HEK293 (cell line): ENCODE measurements around the gene FOXO6.

ENCODE experiments used
- CTCF ChIA-PET: fragments of 350-600 bp; formaldehyde crosslinking; extraction: SDS; loops from one replicate; lab custom pipeline; 2021; ENCODE audit warnings: antibody characterized with exemption; lab: Yijun Ruan, JAX
- POLR2A ChIA-PET: fragments of 300-600 bp; formaldehyde crosslinking; extraction: SDS; loops from one replicate; lab custom pipeline; 2020; ENCODE audit warnings: antibody characterized with exemption, inconsistent platforms; lab: Yijun Ruan, JAX
- H3K27ac ChIP-seq: fragments of 200-500 bp; sonication (Bioruptor generic); 2 replicates; pipeline ENCODE4 v1.5.1; 2014; ENCODE audit warnings: low read depth, low read length, control low read depth, inconsistent platforms; ENCODE audit errors: extremely low read depth
- H3K36me3 ChIP-seq, 2 experiments: fragments of 200-500 bp in 1 of 2; sonication (Bioruptor generic) in 1 of 2; 1 replicate in 1 of 2; 2 replicates in 1 of 2; pipeline ENCODE4 v1.5.1; 2014 to 2017; ENCODE audit warnings: inconsistent platforms in 2 of 2, low read length in 2 of 2; ENCODE audit not compliant: control insufficient read depth in 2 of 2, insufficient read depth in 1 of 2
- H3K4me1 ChIP-seq: fragments of 200-500 bp; sonication (Bioruptor generic); 2 replicates; pipeline ENCODE4 v1.5.1; 2014; ENCODE audit warnings: mild to moderate bottlenecking, low read length, inconsistent platforms; ENCODE audit not compliant: control insufficient read depth, insufficient read depth
- H3K4me3 ChIP-seq: 2 replicates; pipeline ENCODE4 v1.5.1; 2011; ENCODE audit warnings: low read depth, mild to moderate bottlenecking, control low read depth, low read length, moderate library complexity
- H3K9me3 ChIP-seq: fragments of 200-500 bp; sonication (Bioruptor generic); 2 replicates; pipeline ENCODE4 v1.5.1; 2014; ENCODE audit warnings: low read depth, low read length, inconsistent platforms; ENCODE audit not compliant: control insufficient read depth, insufficient read depth
- FEZF1 ChIP-seq: fragments of 450-650 bp; formaldehyde crosslinking; IDR thresholded peaks from 2 replicates; pipeline ENCODE4 v1.5.1; 2016; ENCODE audit warnings: missing biosample characterization, missing genetic modification characterization
- MEIS1 ChIP-seq: sonication (generic); formaldehyde crosslinking; IDR thresholded peaks from 2 replicates; pipeline ENCODE4 v1.8.1; 2022; ENCODE audit warnings: missing genetic modification reagents, mild to moderate bottlenecking, borderline replicate concordance
- PRDM2 ChIP-seq: fragments of 450-650 bp; formaldehyde crosslinking; IDR thresholded peaks from 2 replicates; pipeline ENCODE4 v1.5.1; 2016; ENCODE audit warnings: missing biosample characterization, missing genetic modification characterization, borderline replicate concordance
- PRDM4 ChIP-seq: fragments of 450-650 bp; formaldehyde crosslinking; IDR thresholded peaks from 2 replicates; pipeline ENCODE4 v1.5.1; 2017; ENCODE audit warnings: missing biosample characterization, missing genetic modification characterization
- REST ChIP-seq: fragments of 450-650 bp; formaldehyde crosslinking; IDR thresholded peaks from 2 replicates; pipeline ENCODE4 v1.5.1; 2016; ENCODE audit warnings: missing biosample characterization, missing genetic modification characterization
- SCRT1 ChIP-seq: fragments of 450-650 bp; formaldehyde crosslinking; IDR thresholded peaks from 2 replicates; pipeline ENCODE4 v1.5.1; 2016; ENCODE audit warnings: missing biosample characterization, missing genetic modification characterization, borderline replicate concordance
- SP7 ChIP-seq: fragments of 450-650 bp; formaldehyde crosslinking; IDR thresholded peaks from 2 replicates; pipeline ENCODE4 v1.5.1; 2016; ENCODE audit warnings: missing biosample characterization, missing genetic modification characterization
- ZBTB20 ChIP-seq: fragments of 450-650 bp; formaldehyde crosslinking; IDR thresholded peaks from 2 replicates; pipeline ENCODE4 v1.5.1; 2016; ENCODE audit warnings: missing biosample characterization, missing genetic modification characterization
- ZBTB48 ChIP-seq: fragments of 450-650 bp; formaldehyde crosslinking; IDR thresholded peaks from 2 replicates; pipeline ENCODE4 v1.5.1; 2016; ENCODE audit warnings: missing biosample characterization, missing genetic modification characterization
- ZBTB7A ChIP-seq: fragments of 450-650 bp; formaldehyde crosslinking; IDR thresholded peaks from 2 replicates; pipeline ENCODE4 v1.5.1; 2016; ENCODE audit warnings: low read depth, missing biosample characterization, missing genetic modification characterization
- ZFP3 ChIP-seq: fragments of 450-650 bp; formaldehyde crosslinking; IDR thresholded peaks from 2 replicates; pipeline ENCODE4 v1.5.1; 2016; ENCODE audit warnings: low read depth, missing biosample characterization, missing genetic modification characterization
- ZNF121 ChIP-seq: fragments of 450-650 bp; formaldehyde crosslinking; IDR thresholded peaks from 2 replicates; pipeline ENCODE4 v1.5.1; 2016; ENCODE audit warnings: missing biosample characterization, missing genetic modification characterization
- ZNF169 ChIP-seq: fragments of 450-650 bp; formaldehyde crosslinking; IDR thresholded peaks from 2 replicates; pipeline ENCODE4 v1.5.1; 2016; ENCODE audit warnings: missing biosample characterization, missing genetic modification characterization
- ZNF26 ChIP-seq: fragments of 450-650 bp; formaldehyde crosslinking; IDR thresholded peaks from 2 replicates; pipeline ENCODE4 v1.5.1; 2016; ENCODE audit warnings: missing biosample characterization, missing genetic modification characterization
- ZNF274 ChIP-seq, 2 experiments: fragments of 200-500 bp in 1 of 2; fragments of 450-650 bp in 1 of 2; sonication (Bioruptor generic) in 1 of 2; formaldehyde crosslinking in 1 of 2; IDR thresholded peaks; 2 replicates each; pipeline versions ENCODE4 v1.5.1 to v1.6.1; 2014 to 2016; ENCODE audit warnings: borderline replicate concordance in 1 of 2, inconsistent platforms in 1 of 2, low read length in 1 of 2, missing biosample characterization in 1 of 2, missing genetic modification characterization in 1 of 2
- ZNF350 ChIP-seq: fragments of 450-650 bp; formaldehyde crosslinking; IDR thresholded peaks from 2 replicates; pipeline ENCODE4 v1.5.0; 2017; ENCODE audit warnings: missing biosample characterization, mild to moderate bottlenecking, missing genetic modification characterization
- ZNF548 ChIP-seq: fragments of 450-650 bp; formaldehyde crosslinking; IDR thresholded peaks from 2 replicates; pipeline ENCODE4 v1.5.1; 2016; ENCODE audit warnings: missing biosample characterization, missing genetic modification characterization
- ZNF600 ChIP-seq: fragments of 450-650 bp; formaldehyde crosslinking; IDR thresholded peaks from 2 replicates; pipeline ENCODE4 v1.5.1; 2016; ENCODE audit warnings: missing biosample characterization, missing genetic modification characterization
- ZNF791 ChIP-seq: fragments of 450-650 bp; formaldehyde crosslinking; IDR thresholded peaks from 2 replicates; pipeline ENCODE4 v1.5.1; 2016; ENCODE audit warnings: missing biosample characterization, missing genetic modification characterization
- ZSCAN16 ChIP-seq: fragments of 450-650 bp; formaldehyde crosslinking; IDR thresholded peaks from 2 replicates; pipeline ENCODE4 v1.5.1; 2016; ENCODE audit warnings: missing biosample characterization, missing genetic modification characterization
- TF ChIP-seq, protein P1 (sequence below): fragments of 450-650 bp; formaldehyde crosslinking; IDR thresholded peaks from 2 replicates; pipeline ENCODE4 v1.5.1; 2017; ENCODE audit warnings: missing biosample characterization, mild to moderate bottlenecking, missing genetic modification characterization, moderate library complexity
- TF ChIP-seq, protein P2 (sequence below): fragments of 450-650 bp; formaldehyde crosslinking; IDR thresholded peaks from 2 replicates; pipeline ENCODE4 v1.5.1; 2017; ENCODE audit warnings: missing biosample characterization, missing genetic modification characterization

FOXO6 gene

GRCh38 chr1:41379738-41380130 is 18.5 kb downstream of the FOXO6 start:
- no peaks in the 10 kb centered on the region for H3K9me3 ChIP-seq
- H3K36me3 ChIP-seq = no peaks in the 10 kb centered on the region
- no peak overlapping the region for H3K4me3 ChIP-seq
- POLR2A ChIA-PET = no interaction called here
- CTCF ChIA-PET = interaction anchor here (0.7 to 0.8 kb wide), 2 partner anchors 22 to 38 kb away, joined by 3 read pairs; no protein-coding TSS in a partner anchor
- peaks cover 8% of the 10 kb centered on the region for H3K4me1 ChIP-seq
- no peak overlapping the region for H3K27ac ChIP-seq
- TF ChIP-seq SCRT1 (tag by site-specific recombination) (no peak), ZNF600 (peak; percentile 29; the same call in 1 of the 2 replicates), ZBTB7A (tag by site-specific recombination) (no peak), FEZF1 (tag by site-specific recombination) (no peak), ZNF791 (no peak), ZNF274 (IDR thresholded peaks at IDR 0.05; ENCODE audit: low read length) (no peak), ZNF274 (tag by site-specific recombination; IDR thresholded peaks at IDR 0.05; ENCODE audit: borderline replicate concordance) (no peak), ZSCAN16 (tag by site-specific recombination) (no peak), ZBTB20 (tag by site-specific recombination) (no peak), ZNF26 (no peak), ZNF169 (tag by site-specific recombination) (no peak), PRDM2 (tag by site-specific recombination) (no peak), MEIS1 (no peak), SP7 (no peak), ZFP3 (tag by site-specific recombination) (no peak), ZNF350 (tag by site-specific recombination) (no peak), ZNF548 (tag by site-specific recombination) (no peak), REST (tag by site-specific recombination) (no peak), ZNF121 (tag by site-specific recombination) (no peak), ZBTB48 (tag by site-specific recombination) (peak; percentile 72; the same call in 1 of the 2 replicates), PRDM4 (tag by site-specific recombination) (no peak)
- TF ChIP-seq, protein P1, sequence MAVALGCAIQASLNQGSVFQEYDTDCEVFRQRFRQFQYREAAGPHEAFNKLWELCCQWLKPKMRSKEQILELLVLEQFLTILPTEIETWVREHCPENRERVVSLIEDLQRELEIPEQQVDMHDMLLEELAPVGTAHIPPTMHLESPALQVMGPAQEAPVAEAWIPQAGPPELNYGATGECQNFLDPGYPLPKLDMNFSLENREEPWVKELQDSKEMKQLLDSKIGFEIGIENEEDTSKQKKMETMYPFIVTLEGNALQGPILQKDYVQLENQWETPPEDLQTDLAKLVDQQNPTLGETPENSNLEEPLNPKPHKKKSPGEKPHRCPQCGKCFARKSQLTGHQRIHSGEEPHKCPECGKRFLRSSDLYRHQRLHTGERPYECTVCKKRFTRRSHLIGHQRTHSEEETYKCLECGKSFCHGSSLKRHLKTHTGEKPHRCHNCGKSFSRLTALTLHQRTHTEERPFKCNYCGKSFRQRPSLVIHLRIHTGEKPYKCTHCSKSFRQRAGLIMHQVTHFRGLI (tag by site-specific recombination) = no peak
- TF ChIP-seq, protein P2, sequence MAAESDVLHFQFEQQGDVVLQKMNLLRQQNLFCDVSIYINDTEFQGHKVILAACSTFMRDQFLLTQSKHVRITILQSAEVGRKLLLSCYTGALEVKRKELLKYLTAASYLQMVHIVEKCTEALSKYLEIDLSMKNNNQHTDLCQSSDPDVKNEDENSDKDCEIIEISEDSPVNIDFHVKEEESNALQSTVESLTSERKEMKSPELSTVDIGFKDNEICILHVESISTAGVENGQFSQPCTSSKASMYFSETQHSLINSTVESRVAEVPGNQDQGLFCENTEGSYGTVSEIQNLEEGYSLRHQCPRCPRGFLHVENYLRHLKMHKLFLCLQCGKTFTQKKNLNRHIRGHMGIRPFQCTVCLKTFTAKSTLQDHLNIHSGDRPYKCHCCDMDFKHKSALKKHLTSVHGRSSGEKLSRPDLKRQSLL (tag by site-specific recombination) = no peak
